Uterus (tissue), 2 donors: ENCODE data around the gene UBE2N.
"Not testable (repeated sequence)": the region's sequence is repeated elsewhere in the genome, so short reads cannot be mapped to it uniquely, and the experiment has no call there.

Experiments used
- POLR2A ChIP-seq, 2 donors: fragments of 450-650 bp; IDR thresholded peaks; one replicate each; pipeline ENCODE4 v1.6.1; 2016; ENCODE audit warnings: antibody characterized with exemption in 2 of 2, mild to moderate bottlenecking in 1 of 2, moderate library complexity in 1 of 2
- TF ChIP-seq, protein P1 (sequence below), 4 experiments: fragments of 200-600 bp in 2 of 4; fragments of 450-650 bp in 2 of 4; sonication (generic) in 2 of 4; IDR thresholded peaks; one replicate each; pipeline ENCODE4 v1.5.1; 2016 to 2019; ENCODE audit warnings: antibody characterized with exemption in 4 of 4, mild to moderate bottlenecking in 2 of 4, moderate library complexity in 1 of 4

DNA sequence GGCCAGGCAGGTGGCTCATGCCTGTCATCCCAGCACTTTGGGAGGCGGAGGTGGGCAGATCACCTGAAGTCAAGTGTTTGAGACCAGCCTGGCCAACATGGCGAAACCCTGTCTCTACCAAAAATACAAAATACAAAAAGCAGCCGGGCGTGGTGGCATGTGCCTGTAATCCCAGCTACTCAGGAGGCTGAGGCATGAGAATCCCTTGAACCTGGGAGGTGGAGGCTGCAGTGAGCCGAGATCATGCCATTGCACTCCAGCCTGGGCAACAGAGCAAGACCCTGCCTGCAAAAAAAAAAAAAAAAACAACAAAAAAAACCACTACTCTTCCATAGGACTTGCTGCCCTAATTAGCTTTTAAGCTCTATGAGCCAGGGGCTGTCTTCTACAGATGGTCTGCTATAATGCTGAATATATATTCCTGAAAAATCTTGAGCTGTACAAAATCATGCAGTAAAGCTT is 59.7 kb downstream of the UBE2N start:
- TF ChIP-seq, protein P1, sequence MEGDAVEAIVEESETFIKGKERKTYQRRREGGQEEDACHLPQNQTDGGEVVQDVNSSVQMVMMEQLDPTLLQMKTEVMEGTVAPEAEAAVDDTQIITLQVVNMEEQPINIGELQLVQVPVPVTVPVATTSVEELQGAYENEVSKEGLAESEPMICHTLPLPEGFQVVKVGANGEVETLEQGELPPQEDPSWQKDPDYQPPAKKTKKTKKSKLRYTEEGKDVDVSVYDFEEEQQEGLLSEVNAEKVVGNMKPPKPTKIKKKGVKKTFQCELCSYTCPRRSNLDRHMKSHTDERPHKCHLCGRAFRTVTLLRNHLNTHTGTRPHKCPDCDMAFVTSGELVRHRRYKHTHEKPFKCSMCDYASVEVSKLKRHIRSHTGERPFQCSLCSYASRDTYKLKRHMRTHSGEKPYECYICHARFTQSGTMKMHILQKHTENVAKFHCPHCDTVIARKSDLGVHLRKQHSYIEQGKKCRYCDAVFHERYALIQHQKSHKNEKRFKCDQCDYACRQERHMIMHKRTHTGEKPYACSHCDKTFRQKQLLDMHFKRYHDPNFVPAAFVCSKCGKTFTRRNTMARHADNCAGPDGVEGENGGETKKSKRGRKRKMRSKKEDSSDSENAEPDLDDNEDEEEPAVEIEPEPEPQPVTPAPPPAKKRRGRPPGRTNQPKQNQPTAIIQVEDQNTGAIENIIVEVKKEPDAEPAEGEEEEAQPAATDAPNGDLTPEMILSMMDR (IDR thresholded peaks at IDR 0.05): not testable (repeated sequence)
- not testable (repeated sequence) for TF ChIP-seq POLR2A (IDR thresholded peaks at IDR 0.05)
